ENCODE results near the gene ZNF831. TPM values are rescaled to one million over a fixed set of nuclear protein-coding genes. Genes with fewer than 3 reads are reported as not detected.

The ZNF831 gene
- total and polyA plus RNA-seq, 4 donors: 0.14 to 1.0 (median 0.56) TPM

DNA sequence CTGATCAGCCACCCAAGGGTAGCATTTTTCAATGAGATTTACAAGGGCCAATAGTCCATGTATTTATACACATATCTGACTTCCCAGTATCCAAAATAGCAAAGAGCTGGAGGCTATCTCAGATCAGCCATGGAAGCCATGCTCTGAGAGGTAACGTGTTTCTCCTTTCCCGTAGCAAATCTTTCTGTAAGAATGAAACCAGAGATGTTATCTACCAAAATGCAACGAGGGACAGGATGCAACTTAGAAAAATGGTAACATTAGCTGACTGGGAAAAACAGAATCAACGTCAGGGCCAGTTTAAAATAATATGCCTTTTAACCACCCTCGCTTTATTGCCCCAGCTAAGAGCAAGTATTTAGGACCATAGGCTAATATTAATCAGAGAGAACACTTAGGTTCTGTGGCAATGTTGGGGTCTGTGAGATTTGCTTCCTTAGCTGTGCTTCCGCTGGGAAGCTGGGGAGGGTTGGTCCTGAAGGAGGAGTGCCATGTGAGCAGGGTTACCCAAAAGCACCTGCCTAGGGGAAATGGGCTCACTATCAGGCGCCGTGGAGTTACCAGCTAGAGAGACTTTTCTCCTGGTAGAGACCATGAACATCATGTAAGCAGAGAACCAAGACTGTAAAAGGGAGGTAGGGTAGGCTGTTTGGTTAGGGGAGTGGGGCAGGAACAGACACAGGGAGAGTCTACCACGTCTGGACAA, 1.2 kb downstream of the ZNF831 start:
- H3K4me3 ChIP-seq: no peak overlapping the region
- peaks cover 0 to 16% (median 0%) of the 10 kb centered on the region in 5 donors for H3K4me1 ChIP-seq (ENCODE audit: control insufficient read depth in 5 of 5, insufficient read depth in 5 of 5, low read length in 5 of 5)
- DNase-seq: no peak
- ATAC-seq (ENCODE audit: insufficient read depth, low FRiP score): no peak
- H3K9me3 ChIP-seq (ENCODE audit: control insufficient read depth in 4 of 4, insufficient read depth in 3 of 4, low read length in 3 of 4): peaks cover 0 to 6% (median 0%) of the 10 kb centered on the region in 4 donors
- no peaks in the 10 kb centered on the region for H3K36me3 ChIP-seq (ENCODE audit: control insufficient read depth in 4 of 4, insufficient read depth in 4 of 4, low read length in 4 of 4)
- 64 to 71% methylated on average over 9 of the region's 9 CpGs for WGBS, 2 donors
- H3K9ac ChIP-seq (ENCODE audit: insufficient read depth in 1 of 2, low read length in 2 of 2): no peak overlapping the region
- no peaks in the 10 kb centered on the region for H3K27me3 ChIP-seq (ENCODE audit: control insufficient read depth in 3 of 3, insufficient read depth in 3 of 3, low read length in 2 of 3)
- TF ChIP-seq, protein P1, sequence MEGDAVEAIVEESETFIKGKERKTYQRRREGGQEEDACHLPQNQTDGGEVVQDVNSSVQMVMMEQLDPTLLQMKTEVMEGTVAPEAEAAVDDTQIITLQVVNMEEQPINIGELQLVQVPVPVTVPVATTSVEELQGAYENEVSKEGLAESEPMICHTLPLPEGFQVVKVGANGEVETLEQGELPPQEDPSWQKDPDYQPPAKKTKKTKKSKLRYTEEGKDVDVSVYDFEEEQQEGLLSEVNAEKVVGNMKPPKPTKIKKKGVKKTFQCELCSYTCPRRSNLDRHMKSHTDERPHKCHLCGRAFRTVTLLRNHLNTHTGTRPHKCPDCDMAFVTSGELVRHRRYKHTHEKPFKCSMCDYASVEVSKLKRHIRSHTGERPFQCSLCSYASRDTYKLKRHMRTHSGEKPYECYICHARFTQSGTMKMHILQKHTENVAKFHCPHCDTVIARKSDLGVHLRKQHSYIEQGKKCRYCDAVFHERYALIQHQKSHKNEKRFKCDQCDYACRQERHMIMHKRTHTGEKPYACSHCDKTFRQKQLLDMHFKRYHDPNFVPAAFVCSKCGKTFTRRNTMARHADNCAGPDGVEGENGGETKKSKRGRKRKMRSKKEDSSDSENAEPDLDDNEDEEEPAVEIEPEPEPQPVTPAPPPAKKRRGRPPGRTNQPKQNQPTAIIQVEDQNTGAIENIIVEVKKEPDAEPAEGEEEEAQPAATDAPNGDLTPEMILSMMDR (IDR thresholded peaks at IDR 0.05; ENCODE audit: control extremely low read depth, extremely low read depth): no peak
- H3K27ac ChIP-seq (ENCODE audit: low read depth in 1 of 2, low read length in 1 of 2): no peak overlapping the region

DNA sequence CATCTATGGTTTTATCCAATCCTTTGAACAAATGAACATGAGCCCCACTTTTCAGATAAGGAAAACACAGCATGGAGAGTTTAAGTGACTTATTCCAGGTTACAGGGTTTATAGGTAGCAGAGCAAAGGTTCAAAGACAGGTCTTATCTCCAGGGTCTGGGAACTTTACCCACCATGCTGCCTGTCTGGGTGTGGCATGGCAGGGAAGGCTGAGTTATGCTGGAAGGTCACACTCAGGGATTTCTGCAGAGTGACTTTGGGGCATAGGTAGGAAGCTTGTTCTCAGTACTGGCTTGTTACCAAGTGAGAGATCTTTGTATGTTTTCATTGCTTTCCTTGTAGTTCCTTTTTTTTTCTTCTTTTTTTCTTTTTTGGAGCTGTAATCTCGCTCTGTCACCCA, 1.8 kb downstream of the ZNF831 start:
- no peak for DNase-seq
- H3K27ac ChIP-seq (ENCODE audit: low read depth in 1 of 2, low read length in 1 of 2): no peak overlapping the region
- H3K36me3 ChIP-seq (ENCODE audit: control insufficient read depth in 4 of 4, insufficient read depth in 4 of 4, low read length in 4 of 4): no peaks in the 10 kb centered on the region
- H3K4me3 ChIP-seq: no peak overlapping the region
- no peak for ATAC-seq (ENCODE audit: insufficient read depth, low FRiP score)
- peaks cover 0 to 10% (median 0%) of the 10 kb centered on the region in 5 donors for H3K4me1 ChIP-seq (ENCODE audit: control insufficient read depth in 5 of 5, insufficient read depth in 5 of 5, low read length in 5 of 5)
- no peak overlapping the region for H3K9ac ChIP-seq (ENCODE audit: insufficient read depth in 1 of 2, low read length in 2 of 2)
- peaks cover 0 to 6% (median 0%) of the 10 kb centered on the region in 4 donors for H3K9me3 ChIP-seq (ENCODE audit: control insufficient read depth in 4 of 4, insufficient read depth in 3 of 4, low read length in 3 of 4)
- WGBS, 2 donors: 81 to 88% methylated on average over 1 of the region's 1 CpG
- no peaks in the 10 kb centered on the region for H3K27me3 ChIP-seq (ENCODE audit: control insufficient read depth in 3 of 3, insufficient read depth in 3 of 3, low read length in 2 of 3)
- TF ChIP-seq, protein P1 (IDR thresholded peaks at IDR 0.05; ENCODE audit: control extremely low read depth, extremely low read depth): no peak

DNA sequence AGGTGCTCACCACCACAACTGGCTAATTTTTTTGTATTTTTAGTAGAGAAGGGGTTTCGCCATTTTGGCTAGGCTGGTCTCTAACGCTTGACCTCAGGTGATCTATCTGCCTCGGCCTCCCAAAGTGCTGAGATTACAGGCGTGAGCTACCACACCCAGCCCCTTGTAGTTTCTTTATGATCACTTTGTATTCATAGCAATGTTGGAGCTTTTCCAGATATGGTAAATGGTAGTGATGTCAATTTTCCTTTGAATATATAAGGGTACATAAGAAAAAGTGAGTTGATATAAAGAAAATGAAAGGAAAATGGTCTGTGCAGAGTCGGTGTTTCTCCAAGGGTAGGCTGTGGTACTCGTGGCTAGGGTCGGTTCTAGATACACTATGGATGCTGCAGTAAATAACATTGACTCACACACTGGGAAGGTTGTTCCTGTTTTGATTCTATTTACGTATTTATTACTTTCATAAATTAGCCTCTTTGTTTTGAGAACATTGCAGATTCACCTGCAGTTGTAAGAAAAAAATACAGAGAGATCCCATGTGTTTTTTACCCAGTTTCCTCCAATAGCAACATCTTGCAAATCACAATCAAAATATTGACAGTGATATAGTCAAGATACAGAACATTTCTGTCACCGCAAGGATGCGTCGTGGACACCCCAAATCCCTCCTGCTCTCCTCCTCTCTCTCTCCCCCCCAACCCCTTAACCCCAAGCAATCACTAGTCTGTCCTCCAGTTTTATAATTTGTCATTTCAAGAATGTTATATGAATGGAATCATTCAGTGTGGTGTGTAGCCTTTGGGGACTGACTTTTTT, 2.5 kb downstream of the ZNF831 start:
- H3K27me3 ChIP-seq (ENCODE audit: control insufficient read depth in 3 of 3, insufficient read depth in 3 of 3, low read length in 2 of 3): no peaks in the 10 kb centered on the region
- no peak for DNase-seq
- no peak for ATAC-seq (ENCODE audit: insufficient read depth, low FRiP score)
- no peak overlapping the region for H3K4me3 ChIP-seq
- H3K9ac ChIP-seq (ENCODE audit: insufficient read depth in 1 of 2, low read length in 2 of 2): no peak overlapping the region
- TF ChIP-seq, protein P1 (IDR thresholded peaks at IDR 0.05; ENCODE audit: control extremely low read depth, extremely low read depth): no peak
- no peak overlapping the region for H3K27ac ChIP-seq (ENCODE audit: low read depth in 1 of 2, low read length in 1 of 2)
- peaks cover 0 to 6% (median 0%) of the 10 kb centered on the region in 4 donors for H3K9me3 ChIP-seq (ENCODE audit: control insufficient read depth in 4 of 4, insufficient read depth in 3 of 4, low read length in 3 of 4)
- peaks cover 0 to 3% (median 0%) of the 10 kb centered on the region in 5 donors for H3K4me1 ChIP-seq (ENCODE audit: control insufficient read depth in 5 of 5, insufficient read depth in 5 of 5, low read length in 5 of 5)
- WGBS, 2 donors: 80 to 81% methylated on average over 11 of the region's 11 CpGs
- no peaks in the 10 kb centered on the region for H3K36me3 ChIP-seq (ENCODE audit: control insufficient read depth in 4 of 4, insufficient read depth in 4 of 4, low read length in 4 of 4)

Data from lung (tissue), 12 donors.